HG02642 (cell line): ENCODE data around the gene NHLRC4.

Experiments used
- ATAC-seq: cut with Tn5 transposase; IDR thresholded peaks from one replicate; pipeline ENCODE4 v1.9.1; 2021; ENCODE audit warnings: mild to moderate bottlenecking; ENCODE audit not compliant: unreplicated experiment, poor library complexity

The NHLRC4 gene

GRCh38 chr16:549544-550263, 17.1 kb upstream of the NHLRC4 start:
- no peak for ATAC-seq

- ATAC-seq = no peak
Measured at GRCh38 chr16:551210-551609, 15.6 kb upstream of the NHLRC4 start.

- ATAC-seq = no peak
Measured at GRCh38 chr16:552171-552570, 14.6 kb upstream of the NHLRC4 start.

GRCh38 chr16:553601-554296, 13.1 kb upstream of the NHLRC4 start:
- ATAC-seq = no peak

GRCh38 chr16:554297-554621, 12.5 kb upstream of the NHLRC4 start:
- ATAC-seq = no peak

GRCh38 chr16:554640-555365, 12.0 kb upstream of the NHLRC4 start:
- ATAC-seq = no peak

- no peak for ATAC-seq
Measured at GRCh38 chr16:555528-556473, 11.0 kb upstream of the NHLRC4 start.

- ATAC-seq = no peak
Measured at GRCh38 chr16:556474-557173, 10.2 kb upstream of the NHLRC4 start.

GRCh38 chr16:557463-558297, 9.1 kb upstream of the NHLRC4 start:
- no peak for ATAC-seq

GRCh38 chr16:558298-559020, 8.3 kb upstream of the NHLRC4 start:
- no peak for ATAC-seq

- ATAC-seq = no peak
Measured at GRCh38 chr16:559021-559380, 7.8 kb upstream of the NHLRC4 start.

- no peak for ATAC-seq
Measured at GRCh38 chr16:559411-560203, 7.2 kb upstream of the NHLRC4 start.

- ATAC-seq = no peak
Measured at GRCh38 chr16:560204-560700, 6.6 kb upstream of the NHLRC4 start, which contains the start of gene PRR35. PRR35 (plus strand) TSS chr16:560394; CDS start chr16:563295, 2,901 bp downstream.

- no peak for ATAC-seq
Measured at GRCh38 chr16:560701-561412, 5.9 kb upstream of the NHLRC4 start.

- no peak for ATAC-seq
Measured at GRCh38 chr16:561413-561794, 5.4 kb upstream of the NHLRC4 start.
